GM12878 (cell line): ENCODE results near the gene RBMS1. TPM values are rescaled to one million over a fixed set of nuclear protein-coding genes. Genes with fewer than 3 reads are reported as not detected.

Experiments used
- BCL11A ChIP-seq: IDR thresholded peaks from 2 replicates; pipeline ENCODE4 v1.6.1; 2011; ENCODE audit warnings: low read depth, low read length
- LARP7 ChIP-seq: fragments of 450-650 bp; IDR thresholded peaks from 2 replicates; pipeline ENCODE4 v1.6.1; 2017; ENCODE audit warnings: mild to moderate bottlenecking
- RELA ChIP-seq: fragments of 450-650 bp; IDR thresholded peaks from 2 replicates; pipeline ENCODE4 v1.8.0; 2014; ENCODE audit warnings: borderline replicate concordance; ENCODE audit not compliant: partially characterized antibody
- SMC3 ChIP-seq: IDR thresholded peaks from 2 replicates; pipeline ENCODE4 v1.6.1; 2011; ENCODE audit warnings: low read length, improper control_type of control experiment, borderline replicate concordance
- WRNIP1 ChIP-seq: IDR thresholded peaks from 2 replicates; pipeline ENCODE4 v1.6.1; 2011; ENCODE audit warnings: low read depth, low read length, improper control_type of control experiment, borderline replicate concordance
- polyA plus RNA-seq, 11 experiments: library from polyadenylated mRNA; depleted of rRNA in 4 of 11; unstranded in 6 of 11; stranded (reverse) in 5 of 11; fragments of >200 nt; fragmentation: Nextera tagmentation in 4 of 11; fragmentation: Illumina TruSeq in 1 of 11; extraction: Ambion mirVana in 4 of 11; extraction: Trizol in 1 of 11; gene quantifications; 1 replicate in 1 of 11; 2 replicates in 10 of 11; pipeline versions ENCODE4 v1.2.1 to v1.2.3, GENCODE V29; 2011 to 2016; ENCODE audit warnings: inconsistent platforms in 2 of 11, missing spikeins in 2 of 11, low read depth in 1 of 11
- total RNA-seq, 4 experiments: library from RNA; depleted of rRNA in 3 of 4; stranded (reverse); fragments of >200 nt in 3 of 4; fragmentation: Illumina TruSeq in 1 of 4; extraction: Trizol in 1 of 4; gene quantifications; 2 replicates each; pipeline versions ENCODE4 v1.2.1 to v1.2.3, GENCODE V29; 2013 to 2021
- TF ChIP-seq, protein P1 (sequence below): fragments of 450-650 bp; IDR thresholded peaks from 2 replicates; pipeline ENCODE4 v1.6.1; 2017; ENCODE audit warnings: antibody characterized with exemption, mild to moderate bottlenecking, moderate library complexity
- TF ChIP-seq, protein P2 (sequence below): IDR thresholded peaks from 2 replicates; pipeline ENCODE4 v1.6.1; 2011; ENCODE audit warnings: low read depth, mild to moderate bottlenecking, low read length, moderate library complexity, borderline replicate concordance; ENCODE audit errors: extremely low read depth
- TF ChIP-seq, protein P3 (sequence below): fragments of 450-650 bp; IDR thresholded peaks from 2 replicates; pipeline ENCODE4 v1.6.1; 2017; ENCODE audit warnings: mild to moderate bottlenecking, moderate library complexity

Gene RBMS1
- total and polyA plus RNA-seq, 10 of the 15 experiments (the other 5 are each of a cell fraction or from before 2014, with no cell fraction given): 0.04 to 0.31 (median 0.17) TPM; not detected in 1

DNA sequence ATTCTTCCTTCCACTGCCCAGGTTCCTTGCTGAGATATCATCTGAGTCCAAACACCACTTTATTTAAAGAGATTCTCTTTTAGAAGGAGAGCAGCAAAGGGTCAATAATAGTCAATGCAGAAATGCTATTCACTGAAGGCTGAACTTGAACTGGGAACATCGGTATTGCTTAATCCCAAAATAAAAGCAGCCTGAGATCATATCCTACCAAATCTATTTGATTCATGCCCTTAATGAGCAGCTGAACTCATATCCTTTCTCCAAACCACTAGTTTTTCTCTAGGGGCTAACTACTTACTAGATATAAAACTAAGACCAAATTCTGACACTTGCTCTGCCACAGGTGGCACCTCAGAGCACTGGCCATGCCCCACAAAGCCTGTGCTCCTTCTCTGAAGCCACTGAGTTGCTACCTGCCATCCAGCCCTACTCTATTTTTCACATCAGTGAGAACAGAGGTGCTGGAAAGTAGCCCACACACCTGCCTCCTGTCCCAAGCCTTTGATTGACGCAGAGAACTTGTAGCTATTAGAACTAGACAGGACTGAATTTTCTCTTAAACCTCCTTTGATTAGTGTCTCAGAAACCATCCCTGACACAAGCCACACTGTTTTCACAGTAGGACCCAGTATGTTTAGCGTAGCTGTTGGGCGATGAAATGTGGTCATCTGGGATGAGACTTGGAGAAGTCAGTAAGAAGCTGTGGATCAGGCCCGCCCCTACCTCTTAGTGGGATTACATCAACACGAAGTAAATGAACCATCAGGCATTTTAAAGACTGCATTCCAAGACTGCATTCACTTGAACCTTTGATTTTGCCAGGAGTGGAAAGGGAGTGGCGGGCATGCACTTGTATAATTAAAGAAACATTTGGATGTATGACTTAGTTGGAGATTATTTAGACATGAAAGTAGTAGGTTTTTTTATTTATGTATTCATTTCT is 124.3 kb downstream of the RBMS1 start (continued):
- TF ChIP-seq, protein P1, sequence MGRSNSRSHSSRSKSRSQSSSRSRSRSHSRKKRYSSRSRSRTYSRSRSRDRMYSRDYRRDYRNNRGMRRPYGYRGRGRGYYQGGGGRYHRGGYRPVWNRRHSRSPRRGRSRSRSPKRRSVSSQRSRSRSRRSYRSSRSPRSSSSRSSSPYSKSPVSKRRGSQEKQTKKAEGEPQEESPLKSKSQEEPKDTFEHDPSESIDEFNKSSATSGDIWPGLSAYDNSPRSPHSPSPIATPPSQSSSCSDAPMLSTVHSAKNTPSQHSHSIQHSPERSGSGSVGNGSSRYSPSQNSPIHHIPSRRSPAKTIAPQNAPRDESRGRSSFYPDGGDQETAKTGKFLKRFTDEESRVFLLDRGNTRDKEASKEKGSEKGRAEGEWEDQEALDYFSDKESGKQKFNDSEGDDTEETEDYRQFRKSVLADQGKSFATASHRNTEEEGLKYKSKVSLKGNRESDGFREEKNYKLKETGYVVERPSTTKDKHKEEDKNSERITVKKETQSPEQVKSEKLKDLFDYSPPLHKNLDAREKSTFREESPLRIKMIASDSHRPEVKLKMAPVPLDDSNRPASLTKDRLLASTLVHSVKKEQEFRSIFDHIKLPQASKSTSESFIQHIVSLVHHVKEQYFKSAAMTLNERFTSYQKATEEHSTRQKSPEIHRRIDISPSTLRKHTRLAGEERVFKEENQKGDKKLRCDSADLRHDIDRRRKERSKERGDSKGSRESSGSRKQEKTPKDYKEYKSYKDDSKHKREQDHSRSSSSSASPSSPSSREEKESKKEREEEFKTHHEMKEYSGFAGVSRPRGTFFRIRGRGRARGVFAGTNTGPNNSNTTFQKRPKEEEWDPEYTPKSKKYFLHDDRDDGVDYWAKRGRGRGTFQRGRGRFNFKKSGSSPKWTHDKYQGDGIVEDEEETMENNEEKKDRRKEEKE: no peak
- TF ChIP-seq RELA: no peak
- TF ChIP-seq, protein P2, sequence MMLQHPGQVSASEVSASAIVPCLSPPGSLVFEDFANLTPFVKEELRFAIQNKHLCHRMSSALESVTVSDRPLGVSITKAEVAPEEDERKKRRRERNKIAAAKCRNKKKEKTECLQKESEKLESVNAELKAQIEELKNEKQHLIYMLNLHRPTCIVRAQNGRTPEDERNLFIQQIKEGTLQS: no peak
- no peak for TF ChIP-seq WRNIP1
- TF ChIP-seq LARP7: no peak
- no peak for TF ChIP-seq SMC3
- TF ChIP-seq, protein P3, sequence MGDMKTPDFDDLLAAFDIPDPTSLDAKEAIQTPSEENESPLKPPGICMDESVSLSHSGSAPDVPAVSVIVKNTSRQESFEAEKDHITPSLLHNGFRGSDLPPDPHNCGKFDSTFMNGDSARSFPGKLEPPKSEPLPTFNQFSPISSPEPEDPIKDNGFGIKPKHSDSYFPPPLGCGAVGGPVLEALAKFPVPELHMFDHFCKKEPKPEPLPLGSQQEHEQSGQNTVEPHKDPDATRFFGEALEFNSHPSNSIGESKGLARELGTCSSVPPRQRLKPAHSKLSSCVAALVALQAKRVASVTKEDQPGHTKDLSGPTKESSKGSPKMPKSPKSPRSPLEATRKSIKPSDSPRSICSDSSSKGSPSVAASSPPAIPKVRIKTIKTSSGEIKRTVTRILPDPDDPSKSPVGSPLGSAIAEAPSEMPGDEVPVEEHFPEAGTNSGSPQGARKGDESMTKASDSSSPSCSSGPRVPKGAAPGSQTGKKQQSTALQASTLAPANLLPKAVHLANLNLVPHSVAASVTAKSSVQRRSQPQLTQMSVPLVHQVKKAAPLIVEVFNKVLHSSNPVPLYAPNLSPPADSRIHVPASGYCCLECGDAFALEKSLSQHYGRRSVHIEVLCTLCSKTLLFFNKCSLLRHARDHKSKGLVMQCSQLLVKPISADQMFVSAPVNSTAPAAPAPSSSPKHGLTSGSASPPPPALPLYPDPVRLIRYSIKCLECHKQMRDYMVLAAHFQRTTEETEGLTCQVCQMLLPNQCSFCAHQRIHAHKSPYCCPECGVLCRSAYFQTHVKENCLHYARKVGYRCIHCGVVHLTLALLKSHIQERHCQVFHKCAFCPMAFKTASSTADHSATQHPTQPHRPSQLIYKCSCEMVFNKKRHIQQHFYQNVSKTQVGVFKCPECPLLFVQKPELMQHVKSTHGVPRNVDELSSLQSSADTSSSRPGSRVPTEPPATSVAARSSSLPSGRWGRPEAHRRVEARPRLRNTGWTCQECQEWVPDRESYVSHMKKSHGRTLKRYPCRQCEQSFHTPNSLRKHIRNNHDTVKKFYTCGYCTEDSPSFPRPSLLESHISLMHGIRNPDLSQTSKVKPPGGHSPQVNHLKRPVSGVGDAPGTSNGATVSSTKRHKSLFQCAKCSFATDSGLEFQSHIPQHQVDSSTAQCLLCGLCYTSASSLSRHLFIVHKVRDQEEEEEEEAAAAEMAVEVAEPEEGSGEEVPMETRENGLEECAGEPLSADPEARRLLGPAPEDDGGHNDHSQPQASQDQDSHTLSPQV: no peak
- TF ChIP-seq BCL11A: no peak
